IPS-20b (cell line): ENCODE results near the gene KPTN.
A peak's percentile ranks its signal among the peaks of the same experiment; 100 is the strongest.

Experiments
- H3K27ac ChIP-seq: one replicate; pipeline ENCODE4 v1.5.1; 2013; ENCODE audit warnings: low read length
- H3K27me3 ChIP-seq: 2 replicates; pipeline ENCODE4 v1.6.1; 2013; ENCODE audit warnings: mild to moderate bottlenecking, low read length, inconsistent platforms; ENCODE audit not compliant: insufficient read depth
- H3K36me3 ChIP-seq: 2 replicates; pipeline ENCODE4 v1.6.1; 2013; ENCODE audit warnings: low read depth, mild to moderate bottlenecking, inconsistent platforms, low read length, moderate library complexity; ENCODE audit not compliant: insufficient read depth
- H3K4me1 ChIP-seq: 2 replicates; pipeline ENCODE4 v1.6.1; 2013; ENCODE audit warnings: mild to moderate bottlenecking, control low read depth, inconsistent platforms, low read length, moderate library complexity; ENCODE audit not compliant: insufficient read depth
- H3K4me3 ChIP-seq: 2 replicates; pipeline ENCODE4 v1.5.1; 2013; ENCODE audit warnings: mild to moderate bottlenecking, low read length, inconsistent platforms
- H3K9ac ChIP-seq: 2 replicates; pipeline ENCODE4 v1.6.1; 2013; ENCODE audit warnings: low read depth, mild to moderate bottlenecking, inconsistent platforms, low read length, moderate library complexity
- H3K9me3 ChIP-seq: 2 replicates; pipeline ENCODE4 v1.6.1; 2013; ENCODE audit warnings: mild to moderate bottlenecking, low read depth, low read length, inconsistent platforms; ENCODE audit not compliant: insufficient read depth

Gene KPTN

DNA sequence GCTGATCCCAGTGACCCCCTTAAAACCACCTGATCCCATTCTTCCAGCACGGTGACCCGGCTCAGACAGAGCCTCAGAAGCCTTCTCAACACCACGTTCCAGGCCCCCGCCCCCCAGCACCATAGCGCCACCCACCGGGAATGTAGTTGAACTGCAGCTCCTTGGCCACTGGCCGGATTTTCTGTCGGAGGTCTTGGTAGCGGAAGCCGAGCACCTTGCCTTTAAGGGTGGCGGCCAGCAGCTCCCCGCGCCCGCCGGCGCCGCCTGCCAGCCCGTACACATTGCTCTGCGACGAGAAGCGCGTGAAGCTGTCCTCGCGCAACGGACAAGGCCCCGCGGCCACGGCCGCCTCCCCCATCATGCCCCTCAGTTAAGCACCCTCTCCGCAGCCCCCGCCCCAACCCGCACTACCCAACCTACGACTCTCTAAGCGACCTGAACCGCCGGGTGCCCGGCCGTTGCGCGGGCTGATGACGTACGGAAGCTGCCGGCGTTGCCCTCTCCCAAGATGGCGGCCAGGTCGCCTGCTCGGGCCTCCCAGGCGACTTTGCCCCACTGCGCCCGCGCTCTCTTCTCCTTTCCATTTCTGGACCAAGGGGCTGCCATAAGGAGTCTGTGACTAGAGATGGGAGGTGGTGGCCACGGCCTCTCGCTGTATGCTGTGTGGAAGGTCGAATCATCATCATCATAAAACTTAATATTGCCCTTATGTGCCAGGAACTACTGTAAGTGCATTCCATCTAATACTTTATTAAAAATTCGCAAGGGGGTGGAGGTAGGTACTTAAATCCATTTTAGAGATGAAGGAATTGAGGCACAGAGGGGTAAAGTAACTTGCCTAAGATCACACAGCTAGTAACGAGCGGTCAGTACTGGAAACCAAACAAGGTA lies at the start of gene KPTN:
KPTN (minus strand) TSS at position 420 of the 891 bp plus-strand sequence; CDS start at position 361, 59 bp downstream.
- H3K27ac ChIP-seq = peak within 1 kb of the TSS; percentile 89

DNA sequence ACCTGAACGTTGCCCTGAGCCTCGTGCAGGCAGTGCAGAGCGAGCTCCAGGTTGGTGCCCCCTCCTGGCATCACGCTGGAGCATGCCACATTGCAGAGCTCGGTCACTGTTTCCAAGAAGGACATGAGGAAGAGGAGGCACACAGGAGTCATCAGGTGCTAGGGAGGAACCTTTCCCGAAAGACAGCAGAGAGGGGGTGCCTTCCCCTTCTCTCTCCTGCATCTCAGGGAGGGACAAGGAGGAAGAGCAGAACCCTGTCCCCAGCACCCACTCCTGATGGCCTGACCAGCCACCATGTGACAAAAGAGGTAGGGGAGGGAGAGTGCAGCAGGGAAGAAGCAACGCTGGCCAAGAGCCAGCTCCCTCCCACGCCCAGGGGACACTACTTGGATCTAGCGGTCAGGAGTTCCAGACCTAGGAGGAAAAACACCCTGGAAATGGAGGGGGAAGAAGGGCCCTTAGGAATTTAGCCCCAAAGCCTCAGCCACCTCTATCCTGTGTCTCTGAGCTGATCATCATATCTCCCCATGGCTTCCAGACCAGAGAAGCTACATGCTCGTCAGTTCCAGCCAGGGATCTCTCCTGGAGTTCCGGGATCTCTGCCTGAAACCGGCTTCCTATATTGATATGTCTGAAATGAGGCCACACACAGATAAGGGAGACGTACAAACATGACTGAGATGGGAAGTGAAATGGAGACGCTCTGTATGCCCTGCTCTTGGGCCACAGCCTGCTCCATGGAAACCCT lies 47.8 kb upstream of the KPTN start:
- H3K4me3 ChIP-seq = no peak overlapping the region
- H3K9ac ChIP-seq = no peak overlapping the region
- no peaks in the 10 kb centered on the region for H3K36me3 ChIP-seq
- H3K27ac ChIP-seq = no peak overlapping the region
- H3K9me3 ChIP-seq = no peaks in the 10 kb centered on the region
- no peaks in the 10 kb centered on the region for H3K4me1 ChIP-seq
- H3K27me3 ChIP-seq = no peaks in the 10 kb centered on the region

More for the DNA sequence above, at the start of gene KPTN:
- H3K4me3 ChIP-seq = peak within 1 kb of the TSS; percentile 83
- peak within 1 kb of the TSS; percentile 90 for H3K9ac ChIP-seq
- no peaks in the 10 kb centered on the region for H3K36me3 ChIP-seq
- H3K4me1 ChIP-seq = no peaks in the 10 kb centered on the region
- H3K9me3 ChIP-seq = no peaks in the 10 kb centered on the region
- H3K27me3 ChIP-seq = peaks cover 5% of the 10 kb centered on the region; the same call in 1 of the 2 replicates

DNA sequence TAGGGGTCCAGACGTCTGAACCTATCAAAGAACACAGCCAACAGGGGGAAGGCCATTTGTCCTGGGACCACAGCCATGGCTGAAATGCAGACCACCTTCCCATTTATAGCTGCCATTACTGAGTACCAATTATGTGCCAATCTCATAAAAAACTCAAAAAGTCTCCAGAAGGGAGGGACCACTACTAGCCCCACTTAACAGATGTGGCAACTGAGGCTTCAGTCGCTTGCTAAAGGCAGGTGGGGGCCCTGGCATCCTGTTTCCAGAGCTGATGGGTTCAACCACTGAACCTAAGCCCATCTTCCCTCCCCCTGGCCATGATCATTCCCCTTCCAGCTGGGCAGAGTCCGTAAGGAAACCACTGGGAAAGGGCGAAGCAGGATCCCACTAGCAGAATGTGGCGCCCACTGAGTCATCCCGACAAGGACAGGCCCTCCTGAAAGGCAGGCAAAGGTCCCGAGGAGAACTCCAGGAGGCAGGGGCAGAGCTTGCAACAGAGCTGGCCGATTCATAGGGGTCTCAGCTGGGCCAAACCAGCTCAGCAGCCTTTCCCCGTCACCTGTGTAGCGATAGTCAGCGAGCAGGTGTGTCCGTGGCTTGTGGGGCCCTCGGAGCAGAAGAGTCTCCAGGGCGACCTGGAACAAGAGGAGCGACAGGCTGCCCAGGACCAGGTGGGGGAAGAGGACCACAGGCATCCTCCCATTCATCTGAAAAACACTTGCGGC lies 45.2 kb upstream of the KPTN start:
- Histone ChIP-seq H3K27ac (no peak overlapping the region), H3K9ac (no peak overlapping the region), H3K4me3 (no peak overlapping the region), H3K4me1 (no peaks in the 10 kb centered on the region), H3K27me3 (no peaks in the 10 kb centered on the region), H3K9me3 (no peaks in the 10 kb centered on the region), H3K36me3 (no peaks in the 10 kb centered on the region)

DNA sequence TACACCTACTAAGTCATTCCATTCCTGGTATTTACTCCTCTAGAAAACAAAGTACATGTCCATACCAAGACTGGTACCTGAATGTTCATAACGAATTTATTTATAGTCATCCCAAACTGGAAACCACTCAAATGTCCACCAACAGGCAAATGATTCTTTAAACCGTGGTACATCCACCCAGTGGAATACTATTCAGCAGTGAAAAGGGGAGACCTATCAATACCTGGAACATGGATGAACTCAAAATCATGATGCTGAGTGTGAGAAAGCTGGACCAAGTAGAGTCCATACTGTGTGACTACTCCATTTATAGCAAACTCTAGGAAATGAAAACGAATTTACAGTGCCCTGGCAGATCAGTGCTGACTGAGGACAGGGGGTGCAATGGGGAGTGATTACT lies 42.8 kb upstream of the KPTN start:
- no peaks in the 10 kb centered on the region for H3K27me3 ChIP-seq
- no peaks in the 10 kb centered on the region for H3K9me3 ChIP-seq
- no peaks in the 10 kb centered on the region for H3K4me1 ChIP-seq
- no peaks in the 10 kb centered on the region for H3K36me3 ChIP-seq
- no peak overlapping the region for H3K4me3 ChIP-seq
- no peak overlapping the region for H3K27ac ChIP-seq
- no peak overlapping the region for H3K9ac ChIP-seq

GRCh38 chr19:47523473-47523872 lies 39.5 kb upstream of the KPTN start:
- Histone ChIP-seq H3K27me3 (no peaks in the 10 kb centered on the region), H3K9ac (no peak overlapping the region), H3K4me3 (no peak overlapping the region), H3K4me1 (peaks cover 3% of the 10 kb centered on the region; the same call in 1 of the 2 replicates), H3K36me3 (no peaks in the 10 kb centered on the region), H3K27ac (no peak overlapping the region), H3K9me3 (no peaks in the 10 kb centered on the region)

DNA sequence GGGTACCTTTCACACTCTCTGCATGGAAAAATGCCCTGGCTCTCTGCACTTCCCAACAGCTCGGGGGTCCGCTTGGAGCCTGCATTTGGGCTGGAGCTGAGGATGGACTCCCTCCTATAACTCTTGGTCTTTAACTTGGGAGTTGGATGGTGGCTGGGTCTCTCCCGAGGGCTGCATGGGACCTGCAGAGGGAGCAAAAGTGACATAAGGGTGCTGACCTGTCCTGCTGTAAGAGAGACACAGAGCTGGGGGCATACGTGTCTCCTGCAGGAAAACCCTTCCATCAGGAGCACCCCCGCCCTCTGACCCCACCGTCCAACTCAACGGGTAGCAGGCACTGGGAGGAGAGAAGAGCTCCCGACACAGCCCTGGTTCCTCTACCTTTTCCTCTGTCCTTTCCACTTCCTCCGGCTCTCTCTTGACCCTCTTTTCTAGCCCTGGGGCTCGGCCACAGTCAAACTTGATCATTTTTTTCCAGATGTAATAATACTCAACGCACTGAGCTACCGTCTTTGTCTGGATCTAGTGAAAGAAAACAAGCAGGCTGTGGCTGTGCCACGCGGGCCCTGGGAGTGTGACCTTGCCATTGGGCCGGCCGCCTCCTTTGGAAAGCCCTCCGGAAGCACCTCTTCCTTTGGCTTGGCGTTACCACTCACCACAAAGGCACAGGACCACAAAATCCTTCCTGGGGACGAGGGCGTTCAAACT lies 37.6 kb upstream of the KPTN start:
- Histone ChIP-seq H3K4me3 (no peak overlapping the region), H3K4me1 (peaks cover 3% of the 10 kb centered on the region; the same call in 1 of the 2 replicates), H3K27ac (no peak overlapping the region), H3K36me3 (no peaks in the 10 kb centered on the region), H3K9ac (no peak overlapping the region), H3K27me3 (no peaks in the 10 kb centered on the region), H3K9me3 (no peaks in the 10 kb centered on the region)

- Histone ChIP-seq H3K4me1 (peaks cover 3% of the 10 kb centered on the region; the same call in 1 of the 2 replicates), H3K9ac (no peak overlapping the region), H3K27ac (no peak overlapping the region), H3K27me3 (no peaks in the 10 kb centered on the region), H3K4me3 (no peak overlapping the region), H3K9me3 (no peaks in the 10 kb centered on the region), H3K36me3 (no peaks in the 10 kb centered on the region)
Observed at GRCh38 chr19:47520839-47521238, 36.8 kb upstream of the KPTN start.

- H3K9ac ChIP-seq = no peak overlapping the region
- no peak overlapping the region for H3K4me3 ChIP-seq
- no peaks in the 10 kb centered on the region for H3K36me3 ChIP-seq
- peaks cover 3% of the 10 kb centered on the region; the same call in 1 of the 2 replicates for H3K4me1 ChIP-seq
- H3K27ac ChIP-seq = no peak overlapping the region
- H3K27me3 ChIP-seq = no peaks in the 10 kb centered on the region
- H3K9me3 ChIP-seq = no peaks in the 10 kb centered on the region
Observed at GRCh38 chr19:47520343-47520806, 36.4 kb upstream of the KPTN start.

DNA sequence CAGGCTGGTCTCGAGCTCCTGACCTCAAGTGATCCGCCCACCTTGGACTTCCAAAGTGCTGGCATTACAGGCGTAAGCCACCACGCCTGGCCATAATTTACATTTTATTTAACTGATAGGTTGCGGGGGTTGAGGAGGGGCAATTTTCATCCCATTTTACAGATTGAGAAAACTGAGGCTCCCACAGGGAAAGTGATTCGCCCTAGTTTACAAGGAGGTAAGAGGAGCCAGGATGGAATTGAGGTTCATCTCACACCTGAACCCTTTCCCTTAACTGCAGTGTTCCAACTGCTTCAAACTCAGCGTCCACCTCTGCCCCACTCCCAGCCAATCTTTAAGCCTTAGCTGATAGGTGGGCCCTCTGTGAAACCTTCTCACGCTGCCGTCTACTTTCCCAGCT lies 34.8 kb upstream of the KPTN start:
- Histone ChIP-seq H3K27ac (no peak overlapping the region), H3K9me3 (no peaks in the 10 kb centered on the region), H3K36me3 (no peaks in the 10 kb centered on the region), H3K9ac (no peak overlapping the region), H3K4me1 (peaks cover 3% of the 10 kb centered on the region; the same call in 1 of the 2 replicates), H3K4me3 (no peak overlapping the region), H3K27me3 (no peaks in the 10 kb centered on the region)

GRCh38 chr19:47518139-47518538 lies 34.1 kb upstream of the KPTN start:
- Histone ChIP-seq H3K27me3 (no peaks in the 10 kb centered on the region), H3K9ac (no peak overlapping the region), H3K9me3 (no peaks in the 10 kb centered on the region), H3K27ac (no peak overlapping the region), H3K4me1 (peaks cover 5% of the 10 kb centered on the region), H3K36me3 (no peaks in the 10 kb centered on the region), H3K4me3 (no peak overlapping the region)
